Esophagus muscularis mucosa (tissue), 4 donors: ENCODE measurements around the gene ODF2.

ENCODE experiments used
- EP300 ChIP-seq: sonication (generic); formaldehyde crosslinking; IDR thresholded peaks from one replicate; pipeline ENCODE4 v1.6.1; 2017; ENCODE audit warnings: antibody characterized with exemption
- POLR2A ChIP-seq: fragments of 450-650 bp; IDR thresholded peaks from one replicate; pipeline ENCODE4 v1.6.1; 2017; ENCODE audit warnings: antibody characterized with exemption, moderate library complexity, mild to moderate bottlenecking, low read depth
- POLR2AphosphoS5 ChIP-seq, 2 donors: sonication (generic); formaldehyde crosslinking; IDR thresholded peaks; one replicate each; pipeline ENCODE4 v1.6.1; 2017; ENCODE audit warnings: antibody characterized with exemption in 2 of 2
- TF ChIP-seq, protein P1 (sequence below), 3 experiments: fragments of 200-600 bp in 2 of 3; fragments of 450-650 bp in 1 of 3; sonication (generic) in 2 of 3; IDR thresholded peaks; one replicate each; pipeline ENCODE4 v1.5.1; 2017 to 2019; ENCODE audit warnings: antibody characterized with exemption in 3 of 3, mild to moderate bottlenecking in 2 of 3, moderate library complexity in 1 of 3

DNA sequence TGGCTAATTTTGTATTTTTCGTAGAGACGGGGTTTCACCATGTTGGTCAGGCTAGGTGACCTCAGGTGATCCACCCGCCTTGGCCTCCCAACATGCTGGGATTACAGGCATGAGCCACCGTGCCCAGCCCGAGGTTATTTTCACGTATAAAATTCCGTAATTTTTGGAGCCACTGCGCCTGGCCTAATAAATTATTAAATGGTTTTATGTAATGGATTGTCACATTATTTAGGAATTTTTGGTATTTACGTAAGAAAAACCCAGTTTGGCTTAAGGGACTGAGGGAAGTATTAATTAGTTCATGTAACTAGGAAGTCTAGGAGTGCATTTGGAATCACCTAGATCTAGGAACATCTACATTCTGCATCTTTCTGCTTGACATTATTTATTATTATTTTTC lies 57.0 kb downstream of the ODF2 start:
- TF ChIP-seq, protein P1, sequence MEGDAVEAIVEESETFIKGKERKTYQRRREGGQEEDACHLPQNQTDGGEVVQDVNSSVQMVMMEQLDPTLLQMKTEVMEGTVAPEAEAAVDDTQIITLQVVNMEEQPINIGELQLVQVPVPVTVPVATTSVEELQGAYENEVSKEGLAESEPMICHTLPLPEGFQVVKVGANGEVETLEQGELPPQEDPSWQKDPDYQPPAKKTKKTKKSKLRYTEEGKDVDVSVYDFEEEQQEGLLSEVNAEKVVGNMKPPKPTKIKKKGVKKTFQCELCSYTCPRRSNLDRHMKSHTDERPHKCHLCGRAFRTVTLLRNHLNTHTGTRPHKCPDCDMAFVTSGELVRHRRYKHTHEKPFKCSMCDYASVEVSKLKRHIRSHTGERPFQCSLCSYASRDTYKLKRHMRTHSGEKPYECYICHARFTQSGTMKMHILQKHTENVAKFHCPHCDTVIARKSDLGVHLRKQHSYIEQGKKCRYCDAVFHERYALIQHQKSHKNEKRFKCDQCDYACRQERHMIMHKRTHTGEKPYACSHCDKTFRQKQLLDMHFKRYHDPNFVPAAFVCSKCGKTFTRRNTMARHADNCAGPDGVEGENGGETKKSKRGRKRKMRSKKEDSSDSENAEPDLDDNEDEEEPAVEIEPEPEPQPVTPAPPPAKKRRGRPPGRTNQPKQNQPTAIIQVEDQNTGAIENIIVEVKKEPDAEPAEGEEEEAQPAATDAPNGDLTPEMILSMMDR (IDR thresholded peaks at IDR 0.05): no peak
- TF ChIP-seq POLR2AphosphoS5 (IDR thresholded peaks at IDR 0.05): no peak
- TF ChIP-seq EP300: no peak
- no peak for TF ChIP-seq POLR2A
